HG03045 (cell line): ENCODE results near the gene FCHO1.

Experiments used
- ATAC-seq: cut with Tn5 transposase; IDR thresholded peaks from one replicate; pipeline ENCODE4 v1.9.1; 2021; ENCODE audit warnings: mild to moderate bottlenecking, moderate library complexity; ENCODE audit not compliant: unreplicated experiment

Gene FCHO1

DNA sequence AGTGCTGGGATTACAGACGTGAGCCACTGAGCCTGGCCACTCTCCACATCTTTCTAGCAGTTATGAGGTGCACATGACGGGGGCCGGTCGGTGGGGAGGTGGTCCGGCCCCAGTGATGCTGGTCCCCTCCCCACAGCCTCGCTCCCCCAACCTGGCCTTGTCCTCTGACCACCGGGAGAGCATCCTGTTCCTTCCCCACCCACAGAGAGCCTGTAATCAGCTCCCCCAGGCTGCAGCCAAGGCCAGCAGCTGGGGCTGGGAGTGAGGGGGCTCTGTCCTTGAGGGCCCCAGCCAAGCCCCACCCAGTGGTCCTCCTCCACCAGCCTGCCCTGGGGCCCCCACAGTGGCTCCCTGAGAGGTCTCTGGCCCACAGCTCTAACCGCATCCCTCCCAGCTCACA is 73.1 kb downstream of the FCHO1 start:
- ATAC-seq = no peak

DNA sequence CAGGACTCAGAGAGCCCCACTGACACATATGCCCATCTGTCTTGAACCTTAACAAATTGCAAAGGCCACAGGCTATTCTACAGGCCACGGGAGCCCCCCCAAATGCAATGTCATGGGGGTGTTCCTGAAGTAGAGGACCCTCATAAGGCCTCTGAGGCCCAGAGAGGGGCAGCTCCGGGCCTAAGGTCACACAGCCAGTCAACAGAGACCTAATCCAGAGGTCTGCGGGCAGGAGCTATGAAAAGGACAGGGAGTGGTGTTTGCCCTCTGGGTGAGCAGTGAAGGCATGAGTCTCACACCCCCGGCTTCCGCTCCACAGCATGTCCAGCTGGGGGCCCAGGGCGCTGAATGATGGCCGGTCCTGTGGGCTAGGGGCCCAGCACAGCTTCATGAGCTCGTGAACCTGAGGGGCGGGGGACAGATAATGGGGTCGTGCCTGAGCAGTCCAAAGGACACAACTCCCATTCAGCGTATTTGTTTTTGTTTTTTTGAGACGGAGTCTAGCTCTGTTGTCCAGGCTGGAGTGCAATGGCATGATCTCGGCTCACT is 75.3 kb downstream of the FCHO1 start:
- no peak for ATAC-seq

GRCh38 chr19:17829855-17830566 is 78.7 kb downstream of the FCHO1 start:
- ATAC-seq = no peak

DNA sequence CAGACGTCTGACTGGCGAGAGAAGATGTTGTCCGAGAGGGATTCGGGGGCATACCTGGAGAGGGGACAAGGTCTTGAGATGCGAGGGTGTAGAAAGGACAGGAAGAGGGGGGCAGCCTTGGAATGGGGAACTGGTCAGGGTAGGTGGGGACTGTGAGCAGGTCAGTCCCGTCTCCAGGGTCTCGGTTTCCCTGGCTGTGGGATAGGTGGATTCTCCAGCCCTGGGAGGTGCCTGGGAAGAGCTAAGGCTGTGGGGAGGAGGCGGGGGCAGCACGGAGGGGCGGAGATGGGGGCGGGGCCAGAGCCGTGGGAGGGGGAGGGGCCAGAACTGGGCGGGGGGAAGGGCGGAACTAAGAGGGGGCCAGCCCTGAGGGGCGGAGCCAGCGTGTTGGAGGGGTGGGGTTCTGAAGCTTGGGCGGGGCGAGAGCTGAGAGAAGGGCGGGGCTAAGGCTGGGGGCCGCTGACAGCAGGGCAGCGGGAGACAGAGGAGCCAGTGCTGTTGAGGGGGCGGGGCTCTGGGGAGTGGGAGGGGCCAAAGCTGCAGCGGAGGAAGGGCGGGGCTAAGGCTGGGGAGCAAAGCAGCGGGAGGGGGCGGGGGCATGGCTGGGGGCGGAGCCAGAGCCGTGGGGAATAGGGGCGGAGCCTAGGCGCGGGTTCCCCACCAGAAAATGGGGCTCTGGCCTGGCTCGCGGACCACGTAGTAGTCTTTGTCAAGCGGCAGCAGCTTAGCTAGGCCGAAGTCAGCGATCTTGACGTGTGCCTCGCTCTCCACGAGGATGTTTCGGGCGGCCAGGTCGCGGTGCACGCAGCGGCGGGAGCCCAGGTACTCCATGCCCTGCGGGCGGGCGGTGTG is 79.5 kb downstream of the FCHO1 start:
- no peak for ATAC-seq

GRCh38 chr19:17831419-17831888 is 80.2 kb downstream of the FCHO1 start:
- ATAC-seq = no peak

DNA sequence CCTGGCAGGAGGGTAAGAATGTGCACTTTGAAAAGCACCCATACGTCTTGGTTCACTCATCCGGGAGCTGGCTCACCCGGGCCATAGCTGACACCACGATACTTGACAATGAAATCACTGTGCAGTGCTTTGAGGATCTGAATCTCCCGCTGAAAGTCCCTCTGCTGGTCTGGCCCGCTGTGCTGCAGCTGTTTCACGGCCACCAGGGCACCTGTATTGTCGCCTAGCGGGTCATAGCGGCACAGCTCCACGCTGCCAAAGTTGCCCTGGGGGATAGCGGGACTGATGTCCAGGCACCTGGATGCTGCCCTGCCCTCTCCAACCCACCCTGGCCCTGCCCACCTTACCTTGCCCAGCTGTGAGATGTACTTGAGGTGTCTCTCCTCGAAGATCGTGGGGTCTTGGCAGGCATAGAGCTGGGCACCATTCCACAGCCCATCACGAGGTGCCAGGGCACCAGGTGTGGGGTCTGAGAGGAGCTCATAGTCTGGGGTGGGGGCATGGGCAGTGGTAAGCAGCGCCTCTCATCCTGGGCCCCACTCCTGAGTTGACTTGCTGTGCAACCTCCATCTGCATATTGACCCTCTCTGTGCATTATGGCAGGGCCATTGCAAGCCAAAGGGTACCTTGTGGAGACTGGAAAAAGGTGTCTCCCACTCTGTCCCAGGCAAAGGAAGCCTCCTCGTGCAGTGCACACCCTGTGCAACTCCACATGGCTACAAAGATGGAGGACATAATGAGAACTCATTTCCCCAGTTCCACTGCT is 81.3 kb downstream of the FCHO1 start:
- no peak for ATAC-seq

DNA sequence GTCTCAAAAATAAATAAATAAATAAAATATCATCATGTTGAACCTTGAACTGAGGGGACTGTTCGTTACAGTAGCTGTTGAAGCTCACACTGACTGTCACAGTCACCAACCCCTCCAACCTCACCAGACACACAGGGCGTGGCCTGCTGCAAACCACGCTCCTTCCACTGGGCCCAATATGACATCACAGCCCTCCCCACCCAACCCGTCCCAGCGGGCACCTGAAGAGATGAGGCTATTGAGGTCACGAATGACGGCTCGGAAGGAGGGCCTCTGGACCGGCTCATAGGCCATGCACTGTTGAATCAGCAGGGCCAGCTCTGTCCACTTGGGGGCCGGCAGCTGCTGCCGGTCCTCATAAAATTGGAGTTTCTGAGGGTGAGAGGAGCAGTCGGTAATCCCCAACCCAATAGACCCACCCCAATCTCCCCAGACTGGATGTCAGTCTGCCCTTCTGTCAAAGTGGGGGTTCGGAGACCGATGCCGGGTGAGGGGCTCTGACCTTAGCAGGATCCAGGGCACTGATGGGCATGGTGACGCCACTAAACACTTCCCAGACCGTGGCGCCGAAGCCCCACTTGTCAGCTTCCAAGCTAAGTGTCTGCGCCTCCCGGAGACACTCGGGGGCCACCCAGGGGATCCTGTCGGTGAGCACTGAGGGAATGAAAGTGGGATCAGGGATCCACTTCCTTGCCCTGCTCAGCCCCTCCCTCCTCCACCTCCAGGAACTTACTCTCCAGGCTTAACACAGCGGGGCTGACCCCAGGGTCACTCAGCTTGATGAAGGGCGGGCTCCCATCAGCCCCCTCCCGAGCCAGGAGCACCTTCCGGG is 83.3 kb downstream of the FCHO1 start:
- no peak for ATAC-seq

DNA sequence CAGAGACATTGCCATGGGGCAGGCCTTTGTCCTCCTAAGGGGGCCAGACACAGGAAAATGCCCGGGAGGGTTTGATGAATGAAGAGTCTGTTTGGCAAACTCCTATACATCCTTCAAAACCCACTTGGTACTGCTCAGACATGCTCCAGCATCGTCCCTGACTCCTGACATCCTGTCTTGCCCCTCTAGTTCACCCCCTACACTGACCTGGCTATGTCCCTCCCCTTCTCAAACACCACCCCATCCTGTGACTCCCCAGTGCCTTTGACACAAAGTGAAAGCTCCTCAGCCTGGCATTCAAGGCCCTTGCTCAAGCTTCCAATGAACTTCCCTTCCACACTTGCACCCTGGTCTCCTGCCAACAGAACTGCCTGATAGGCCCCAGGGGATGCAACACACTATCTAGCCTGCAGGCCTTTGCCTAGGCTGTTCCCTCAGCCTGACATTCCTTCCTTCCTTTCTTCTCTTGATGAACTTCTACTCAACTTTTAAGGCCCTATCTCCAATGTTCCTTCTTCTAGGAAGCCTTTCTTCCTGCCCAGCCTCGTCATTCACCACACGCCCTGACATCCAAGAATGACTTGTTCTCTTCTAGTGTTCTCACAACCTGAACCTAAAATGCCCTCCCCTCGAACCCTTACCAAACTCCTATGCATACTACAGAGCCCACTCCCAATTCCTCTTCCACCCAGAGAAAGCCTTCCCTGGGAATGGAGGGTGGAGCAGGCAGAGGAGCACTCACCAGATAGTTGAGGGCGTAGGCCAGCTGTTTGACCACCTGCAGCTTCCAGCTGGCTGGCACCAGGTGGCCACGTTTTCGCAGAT is 84.1 kb downstream of the FCHO1 start:
- ATAC-seq = no peak

DNA sequence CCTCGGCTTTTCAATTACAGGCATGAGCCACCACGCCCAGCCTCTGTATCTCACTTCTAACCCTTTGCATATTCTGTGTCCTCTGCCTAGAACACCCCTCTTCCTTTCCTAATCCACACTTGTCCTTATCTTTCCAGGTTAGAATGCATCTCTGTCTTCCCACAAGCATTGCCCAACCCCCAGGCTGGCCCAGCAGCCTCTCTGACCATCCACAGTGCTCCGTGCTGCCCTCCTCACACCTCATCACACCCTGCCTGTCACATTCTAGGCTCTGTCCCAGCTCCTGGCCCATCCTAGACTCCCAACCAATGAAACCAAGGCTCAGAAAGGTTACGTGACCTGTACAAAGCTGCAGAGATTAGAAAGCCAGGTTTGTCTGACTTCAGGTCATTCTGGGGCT is 85.3 kb downstream of the FCHO1 start:
- no peak for ATAC-seq

DNA sequence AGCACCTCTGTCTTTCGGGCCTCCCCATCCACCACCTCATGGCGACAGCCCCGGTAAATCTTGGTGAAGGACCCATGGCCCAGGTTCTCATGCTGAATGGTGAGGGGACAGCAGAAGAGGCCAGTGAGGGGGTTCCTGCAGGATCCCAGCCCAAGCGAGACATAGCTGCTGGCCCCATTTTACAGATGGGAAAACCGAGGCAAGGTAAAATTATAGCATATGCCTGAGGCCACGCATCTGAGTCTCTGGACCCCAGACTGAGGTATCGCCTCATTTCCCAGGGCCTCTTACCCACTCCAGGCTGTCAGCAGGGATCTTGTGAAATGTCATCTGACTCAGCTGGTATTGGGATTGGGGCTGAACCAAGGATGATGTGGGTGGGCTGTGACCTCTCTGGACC is 86.7 kb downstream of the FCHO1 start:
- ATAC-seq = no peak
